WTC11 (cell line): Measurements from ENCODE around the gene MYBPHL. TPM values are rescaled to one million over a fixed set of nuclear protein-coding genes. Genes with fewer than 3 reads are reported as not detected.
A peak's percentile ranks its signal among the peaks of the same experiment; 100 is the strongest.

ENCODE experiments used
- ATAC-seq: fragments of 200-7000 bp; cut with Tn5 transposase; 2 replicates; pipeline ENCODE4 v1.10.0; 2021; ENCODE audit warnings: mild to moderate bottlenecking, moderate library complexity
- CTCF ChIA-PET: fragments of 300-600 bp; sonication (Branson Sonifier 250); formaldehyde crosslinking; loops from one replicate; lab custom pipeline; 2021; ENCODE audit warnings: antibody characterized with exemption; lab: Charles Lee
- POLR2A ChIA-PET: fragments of 350-600 bp; sonication (Branson Sonifier 250); formaldehyde crosslinking; loops from one replicate; lab custom pipeline; 2021; ENCODE audit warnings: antibody characterized with exemption; lab: Charles Lee
- DNase-seq: peaks from one replicate; pipeline ENCODE4 v3.0.0; 2021; ENCODE audit warnings: low spot score
- H3K27ac Mint-ChIP-seq: 2 replicates; pipeline ENCODE4 v1.8.0; 2021; ENCODE audit warnings: mixed read lengths
- H3K27me3 Mint-ChIP-seq: 2 replicates; pipeline ENCODE4 v1.8.0; 2021; ENCODE audit warnings: low read depth, mild to moderate bottlenecking, moderate library complexity, mixed read lengths
- H3K36me3 Mint-ChIP-seq: 2 replicates; pipeline ENCODE4 v1.8.0; 2021; ENCODE audit warnings: mixed read lengths
- H3K4me1 Mint-ChIP-seq: 2 replicates; pipeline ENCODE4 v1.8.0; 2022; ENCODE audit warnings: mixed read lengths
- H3K4me3 Mint-ChIP-seq: 2 replicates; pipeline ENCODE4 v1.8.0; 2021; ENCODE audit warnings: mild to moderate bottlenecking, moderate library complexity, mixed read lengths
- H3K9me3 Mint-ChIP-seq: 2 replicates; pipeline ENCODE4 v1.8.0; 2021; ENCODE audit warnings: mixed read lengths
- ATF1 ChIP-seq: sonication (generic); formaldehyde crosslinking; IDR thresholded peaks from 2 replicates; pipeline ENCODE4 v1.8.1; 2023; ENCODE audit warnings: mild to moderate bottlenecking, moderate library complexity, missing genetic modification reagents
- CDX4 ChIP-seq: fragments of 250-450 bp; sonication (Bioruptor Pico); IDR thresholded peaks from 2 replicates; pipeline ENCODE4 v1.9.0; 2021; ENCODE audit warnings: moderate library complexity, mild to moderate bottlenecking, inconsistent platforms, borderline replicate concordance
- E2F4 ChIP-seq: sonication (generic); formaldehyde crosslinking; IDR thresholded peaks from 2 replicates; pipeline ENCODE4 v1.8.1; 2022; ENCODE audit warnings: low read depth, mild to moderate bottlenecking, moderate library complexity, missing genetic modification reagents, borderline replicate concordance
- ESRRA ChIP-seq: sonication (generic); formaldehyde crosslinking; IDR thresholded peaks from 2 replicates; pipeline ENCODE4 v1.8.1; 2022; ENCODE audit warnings: mild to moderate bottlenecking, missing genetic modification reagents, borderline replicate concordance
- FOXJ3 ChIP-seq: sonication (generic); formaldehyde crosslinking; IDR thresholded peaks from 2 replicates; pipeline ENCODE4 v1.9.0; 2021; ENCODE audit warnings: missing genetic modification reagents, mild to moderate bottlenecking, borderline replicate concordance
- FOXP1 ChIP-seq: sonication (generic); formaldehyde crosslinking; IDR thresholded peaks from 2 replicates; pipeline ENCODE4 v1.8.0; 2022; ENCODE audit warnings: missing genetic modification reagents, mild to moderate bottlenecking, moderate library complexity, borderline replicate concordance
- IRF1 ChIP-seq: sonication (generic); formaldehyde crosslinking; IDR thresholded peaks from 2 replicates; pipeline ENCODE4 v1.8.0; 2023; ENCODE audit warnings: missing genetic modification reagents
- MAX ChIP-seq: sonication (generic); formaldehyde crosslinking; IDR thresholded peaks from 2 replicates; pipeline ENCODE4 v1.8.0; 2022; ENCODE audit warnings: mild to moderate bottlenecking, missing genetic modification reagents
- NFATC4 ChIP-seq: fragments of 250-450 bp; sonication (Bioruptor Pico); IDR thresholded peaks from 2 replicates; pipeline ENCODE4 v1.9.0; 2021; ENCODE audit warnings: mild to moderate bottlenecking
- NFE2L1 ChIP-seq: sonication (generic); formaldehyde crosslinking; IDR thresholded peaks from 2 replicates; pipeline ENCODE4 v1.8.1; 2023; ENCODE audit warnings: missing genetic modification reagents
- NFYB ChIP-seq: sonication (generic); formaldehyde crosslinking; conservative IDR thresholded peaks from 2 replicates; pipeline ENCODE4 v1.8.0; 2022; ENCODE audit warnings: low read depth, missing genetic modification reagents
- NR2C2 ChIP-seq: sonication (generic); formaldehyde crosslinking; IDR thresholded peaks from 2 replicates; pipeline ENCODE4 v1.8.0; 2022; ENCODE audit warnings: mild to moderate bottlenecking, missing genetic modification reagents
- RORB ChIP-seq: fragments of 250-450 bp; sonication (Bioruptor Pico); IDR thresholded peaks from 2 replicates; pipeline ENCODE4 v1.9.0; 2021; ENCODE audit warnings: mild to moderate bottlenecking
- SP1 ChIP-seq: sonication (generic); formaldehyde crosslinking; conservative IDR thresholded peaks from 2 replicates; pipeline ENCODE4 v1.8.1; 2022; ENCODE audit warnings: missing genetic modification reagents
- TCF7 ChIP-seq: sonication (generic); formaldehyde crosslinking; IDR thresholded peaks from 2 replicates; pipeline ENCODE4 v1.8.0; 2022; ENCODE audit warnings: mild to moderate bottlenecking, low read depth, missing genetic modification reagents, moderate library complexity
- ZBTB21 ChIP-seq: sonication (generic); formaldehyde crosslinking; IDR thresholded peaks from 2 replicates; pipeline ENCODE4 v1.8.1; 2023; ENCODE audit warnings: mild to moderate bottlenecking, missing genetic modification reagents, borderline replicate concordance
- ZBTB43 ChIP-seq: sonication (generic); formaldehyde crosslinking; IDR thresholded peaks from 2 replicates; pipeline ENCODE4 v1.8.1; 2023; ENCODE audit warnings: mild to moderate bottlenecking, missing genetic modification reagents
- ZNF121 ChIP-seq: sonication (generic); formaldehyde crosslinking; IDR thresholded peaks from 2 replicates; pipeline ENCODE4 v1.8.0; 2023; ENCODE audit warnings: missing genetic modification reagents
- ZNF423 ChIP-seq: fragments of 250-450 bp; sonication (Bioruptor Pico); IDR thresholded peaks from 2 replicates; pipeline ENCODE4 v2.1.2; 2022; ENCODE audit warnings: mild to moderate bottlenecking, moderate library complexity
- ZNF671 ChIP-seq: fragments of 250-450 bp; sonication (Bioruptor Pico); IDR thresholded peaks from 2 replicates; pipeline ENCODE4 v1.8.0; 2021; ENCODE audit warnings: mild to moderate bottlenecking
- total RNA-seq: library from RNA; stranded (reverse); gene quantifications from 3 replicates; pipeline ENCODE4 v1.2.3, GENCODE V29; 2021

MYBPHL gene
- total RNA-seq, 1 experiment from 2014 or later: 1.2 TPM

- DNase-seq (no peak), ATAC-seq (peak; percentile 7)
- no peak overlapping the region for H3K27ac Mint-ChIP-seq
- peaks cover 15% of the 10 kb centered on the region for H3K27me3 Mint-ChIP-seq
- ChIA-PET CTCF (interaction anchor here (0.6 to 6.0 kb wide), 25 partner anchors 9 to 278 kb away, joined by 3 to 109 read pairs (median 6); partner anchors contain the start of genes ELAPOR1, PSRC1, SARS1 and SORT1), POLR2A (interaction anchor here (0.6 to 2.7 kb wide), 8 partner anchors 14 to 172 kb away, joined by 3 to 14 read pairs (median 4); partner anchors contain the start of genes PSMA5 and SARS1)
- H3K4me3 Mint-ChIP-seq: no peak overlapping the region
- peaks cover 17% of the 10 kb centered on the region for H3K36me3 Mint-ChIP-seq
- H3K9me3 Mint-ChIP-seq: peaks cover 8% of the 10 kb centered on the region; the same call in 1 of the 2 replicates
- TF ChIP-seq NFYB (CRISPR knock-in tag) (no peak), ESRRA (CRISPR knock-in tag) (no peak), FOXJ3 (no peak), ZBTB43 (CRISPR knock-in tag) (no peak), IRF1 (no peak), RORB (CRISPR knock-in tag) (no peak)
- H3K4me1 Mint-ChIP-seq: peaks cover 34% of the 10 kb centered on the region
These were observed 52.8 kb downstream of the MYBPHL start for GRCh38 chr1:109253803-109254620.

GRCh38 chr1:109252893-109253802 lies 53.7 kb downstream of the MYBPHL start:
- POLR2A ChIA-PET: interaction anchor here (1.0 to 2.7 kb wide), 6 partner anchors 14 to 140 kb away, joined by 3 to 14 read pairs (median 4); partner anchors contain the start of gene SARS1
- no peak overlapping the region for H3K4me3 Mint-ChIP-seq
- no peak for ATAC-seq
- peaks cover 8% of the 10 kb centered on the region; the same call in 1 of the 2 replicates for H3K9me3 Mint-ChIP-seq
- TF ChIP-seq CDX4 (no peak), RORB (CRISPR knock-in tag) (no peak), ATF1 (no peak), ZBTB21 (CRISPR knock-in tag) (no peak), MAX (CRISPR knock-in tag) (no peak), E2F4 (CRISPR knock-in tag) (no peak), ZBTB43 (CRISPR knock-in tag) (no peak), SP1 (CRISPR knock-in tag) (no peak), FOXP1 (CRISPR knock-in tag) (no peak), ZNF671 (CRISPR knock-in tag) (no peak), NFE2L1 (CRISPR knock-in tag) (no peak), ZNF121 (no peak), TCF7 (no peak), ZNF423 (CRISPR knock-in tag) (no peak), NFATC4 (no peak), NR2C2 (CRISPR knock-in tag) (no peak)
- TF ChIP-seq, all 79 proteins: peak for 0
- CTCF ChIA-PET: interaction anchor here (1.0 to 6.0 kb wide), 21 partner anchors 9 to 279 kb away, joined by 3 to 109 read pairs (median 8); partner anchors contain the start of genes ELAPOR1, PSRC1, SARS1 and SORT1
- peaks cover 38% of the 10 kb centered on the region for H3K4me1 Mint-ChIP-seq
- peak overlapping the region; percentile 60; the same call in 1 of the 2 replicates for H3K27ac Mint-ChIP-seq
- no peak for DNase-seq
- peaks cover 17% of the 10 kb centered on the region for H3K36me3 Mint-ChIP-seq
- peaks cover 18% of the 10 kb centered on the region for H3K27me3 Mint-ChIP-seq
